GM12878 (cell line): ENCODE measurements around the gene RHOB. TPM values are rescaled to one million over a fixed set of nuclear protein-coding genes. Genes with fewer than 3 reads are reported as not detected.

Source experiments
- ATAC-seq: fragments of 200-7000 bp; cut with Tn5 transposase; 3 replicates; pipeline ENCODE4 v1.9.1; 2020; ENCODE audit warnings: mild to moderate bottlenecking, moderate library complexity
- BruUV-seq: library from RNA; stranded (reverse); fragments of 400-500 nt; replicated peaks from 2 replicates; lab custom pipeline; 2021; lab: Mats Ljungman, UMichigan
- CTCF ChIA-PET: fragments of 300-600 bp; sonication (Branson Sonifier 250); formaldehyde crosslinking; extraction: SDS; loops from one replicate; lab custom pipeline; 2021; ENCODE audit warnings: inconsistent platforms; lab: Yijun Ruan, JAX
- POLR2A ChIA-PET: fragments of 350-600 bp; formaldehyde crosslinking; extraction: SDS; loops from one replicate; lab custom pipeline; 2021; ENCODE audit warnings: inconsistent platforms; lab: Charles Lee
- RAD21 ChIA-PET: fragments of 300-600 bp; sonication (Branson Sonifier 250); formaldehyde crosslinking; loops from one replicate; lab custom pipeline; 2023; ENCODE audit warnings: antibody characterized with exemption; ENCODE audit not compliant: unreplicated experiment; lab: Charles Lee
- SMC1A ChIA-PET: fragments of 300-600 bp; sonication (Branson Sonifier 250); formaldehyde crosslinking; loops from one replicate; lab custom pipeline; 2023; ENCODE audit not compliant: unreplicated experiment, uncharacterized antibody; lab: Charles Lee
- DNase-seq: peaks from one replicate; pipeline ENCODE4 v3.0.0-alpha.2; 2011; ENCODE audit warnings: low read depth, low spot score
- FAIRE-seq: peaks from 3 replicates; lab custom pipeline; 2011; peaks lifted over from hg19 to GRCh38; lab: Jason Lieb, UNC
- H2AFZ ChIP-seq: 2 replicates; pipeline ENCODE4 v1.6.0; 2011; ENCODE audit warnings: low read depth, low read length, control low read depth; ENCODE audit not compliant: control insufficient read depth
- H3K27ac ChIP-seq: 2 replicates; pipeline ENCODE4 v1.5.1; 2011; ENCODE audit warnings: control low read depth; ENCODE audit not compliant: control insufficient read depth, insufficient read depth
- H3K27me3 ChIP-seq, 2 experiments: replicated peaks in 1 of 2; 2 replicates each; pipeline versions ENCODE4 v1.6.0 to v1.6.1; 2011; ENCODE audit warnings: low read length in 1 of 2; ENCODE audit not compliant: control insufficient read depth in 2 of 2, insufficient read depth in 2 of 2
- H3K36me3 ChIP-seq, 2 experiments: 2 replicates each; pipeline ENCODE4 v1.5.1; 2011; ENCODE audit warnings: low read length in 1 of 2; ENCODE audit not compliant: control insufficient read depth in 2 of 2, insufficient read depth in 2 of 2
- H3K4me1 ChIP-seq: 2 replicates; pipeline ENCODE4 v1.6.1; 2011; ENCODE audit warnings: mild to moderate bottlenecking, low read length, moderate library complexity, mixed read lengths; ENCODE audit not compliant: control insufficient read depth, insufficient read depth
- H3K4me2 ChIP-seq: 2 replicates; pipeline ENCODE4 v1.6.0; 2011; ENCODE audit warnings: control low read depth; ENCODE audit not compliant: control insufficient read depth, insufficient read depth
- H3K4me3 ChIP-seq: fragments of 200-600 bp; sonication (generic); 2 replicates; pipeline ENCODE4 v1.5.1; 2016
- H3K79me2 ChIP-seq: 2 replicates; pipeline ENCODE4 v1.6.0; 2011; ENCODE audit warnings: low read length; ENCODE audit not compliant: control insufficient read depth, insufficient read depth
- H3K9ac ChIP-seq: 2 replicates; pipeline ENCODE4 v1.8.0; 2011; ENCODE audit warnings: low read length, control low read depth, mixed read lengths; ENCODE audit not compliant: control insufficient read depth, insufficient read depth
- H3K9me3 ChIP-seq: replicated peaks from 3 replicates; pipeline ENCODE4 v1.5.1; 2011; ENCODE audit warnings: mild to moderate bottlenecking, low read length; ENCODE audit not compliant: control insufficient read depth, insufficient read depth
- H4K20me1 ChIP-seq: 2 replicates; pipeline ENCODE4 v1.6.0; 2011; ENCODE audit not compliant: control insufficient read depth, insufficient read depth
- BCLAF1 ChIP-seq: fragments of 450-650 bp; IDR thresholded peaks from 2 replicates; pipeline ENCODE4 v1.6.1; 2017; ENCODE audit warnings: antibody characterized with exemption, mild to moderate bottlenecking, moderate library complexity
- BHLHE40 ChIP-seq, 2 experiments: fragments of 450-650 bp in 1 of 2; IDR thresholded peaks; 2 replicates each; pipeline ENCODE4 v1.6.1; 2011 to 2017; ENCODE audit warnings: low read depth in 2 of 2, borderline replicate concordance in 1 of 2, improper control_type of control experiment in 1 of 2, low read length in 1 of 2, mild to moderate bottlenecking in 1 of 2
- CREB1 ChIP-seq: IDR thresholded peaks from 2 replicates; pipeline ENCODE4 v1.6.1; 2012; ENCODE audit warnings: low read depth, mild to moderate bottlenecking, inconsistent platforms
- CREM ChIP-seq: IDR thresholded peaks from 2 replicates; pipeline ENCODE4 v1.6.1; 2014; ENCODE audit warnings: antibody characterized with exemption, low read depth
- E2F4 ChIP-seq: IDR thresholded peaks from 2 replicates; pipeline ENCODE4 v1.6.1; 2012; ENCODE audit warnings: low read depth, low read length, improper control_type of control experiment
- JUNB ChIP-seq: IDR thresholded peaks from 2 replicates; pipeline ENCODE4 v1.6.1; 2016; ENCODE audit warnings: antibody characterized with exemption, mild to moderate bottlenecking
- NFYA ChIP-seq: IDR thresholded peaks from 2 replicates; pipeline ENCODE4 v1.6.1; 2011; ENCODE audit warnings: low read depth, mild to moderate bottlenecking, low read length, improper control_type of control experiment, borderline replicate concordance
- PAX5 ChIP-seq: IDR thresholded peaks from 2 replicates; pipeline ENCODE4 v1.6.1; 2011; ENCODE audit warnings: low read depth, low read length, borderline replicate concordance
- SIX5 ChIP-seq: IDR thresholded peaks from 2 replicates; pipeline ENCODE4 v1.6.1; 2011; ENCODE audit warnings: mild to moderate bottlenecking, low read depth, low read length, moderate library complexity; ENCODE audit not compliant: severe bottlenecking
- SREBF1 ChIP-seq: IDR thresholded peaks from 2 replicates; pipeline ENCODE4 v1.6.1; 2012; ENCODE audit warnings: mild to moderate bottlenecking, low read length
- WGBS: methylation state at CpG from one replicate; pipeline ENCODE4 v1.1.6; 2016; ENCODE audit warnings: low lambda C conversion rate; ENCODE audit not compliant: insufficient replicate concordance, insufficient coverage; ENCODE audit errors: missing lambda C conversion rate; 5-methylcytosine and 5-hydroxymethylcytosine counted together
- in situ Hi-C: fragments of 300-500 bp; cut with MboI; formaldehyde crosslinking; loops from 9 replicates; pipeline ENCODE4 v1.14.3; 2018; ENCODE audit warnings: mixed read lengths
- intact Hi-C: fragments of 100-400 bp; cut with micrococcal nuclease; formaldehyde crosslinking; loops from one replicate; pipeline ENCODE4 v1.14.2; 2022; ENCODE audit not compliant: unreplicated experiment
- polyA plus RNA-seq, 11 experiments: library from polyadenylated mRNA; depleted of rRNA in 4 of 11; unstranded in 6 of 11; stranded (reverse) in 5 of 11; fragments of >200 nt; fragmentation: Nextera tagmentation in 4 of 11; fragmentation: Illumina TruSeq in 1 of 11; extraction: Ambion mirVana in 4 of 11; extraction: Trizol in 1 of 11; gene quantifications; 1 replicate in 1 of 11; 2 replicates in 10 of 11; pipeline versions ENCODE4 v1.2.1 to v1.2.3, GENCODE V29; 2011 to 2016; ENCODE audit warnings: inconsistent platforms in 2 of 11, missing spikeins in 2 of 11, low read depth in 1 of 11
- total RNA-seq, 4 experiments: library from RNA; depleted of rRNA in 3 of 4; stranded (reverse); fragments of >200 nt in 3 of 4; fragmentation: Illumina TruSeq in 1 of 4; extraction: Trizol in 1 of 4; gene quantifications; 2 replicates each; pipeline versions ENCODE4 v1.2.1 to v1.2.3, GENCODE V29; 2013 to 2021
- TF ChIP-seq, protein P1 (sequence below): fragments of 150-350 bp; IDR thresholded peaks from 2 replicates; pipeline ENCODE4 v1.6.1; 2016; ENCODE audit warnings: low read depth, low read length
- TF ChIP-seq, protein P2 (sequence below): fragments of 150-350 bp; IDR thresholded peaks from 2 replicates; pipeline ENCODE4 v1.6.1; 2014; ENCODE audit warnings: mild to moderate bottlenecking, low read depth, low read length
- TF ChIP-seq, protein P3 (sequence below): fragments of 450-650 bp; IDR thresholded peaks from 2 replicates; pipeline ENCODE4 v1.6.1; 2016; ENCODE audit warnings: mild to moderate bottlenecking

RHOB gene
- total and polyA plus RNA-seq, 10 of the 15 experiments (the other 5 are each of a cell fraction or from before 2014, with no cell fraction given), result 0.03 to 4.5 (median 1.2) TPM

DNA sequence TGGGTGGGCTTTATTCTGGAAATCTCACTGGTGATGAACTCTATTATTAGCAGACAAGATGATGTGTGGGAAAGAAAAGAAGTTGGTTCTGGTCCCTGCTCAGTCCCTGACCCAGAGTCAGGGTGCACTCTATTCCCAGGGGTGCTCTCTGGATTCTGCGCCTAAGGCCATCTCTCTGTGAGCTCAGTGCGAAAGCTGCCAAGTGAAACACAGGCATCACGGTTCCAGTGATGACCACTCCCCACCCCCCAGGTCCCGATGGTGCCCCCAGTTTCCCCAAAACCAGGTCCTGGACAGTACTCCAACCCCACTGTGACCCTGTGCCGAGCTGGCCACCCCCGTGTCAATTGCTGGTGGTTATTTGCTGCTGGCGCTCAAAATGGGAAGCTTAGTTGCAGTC, 30.1 kb downstream of the RHOB start:
- no peak for FAIRE-seq
- no peak for DNase-seq
- H3K4me2 ChIP-seq, result no peak overlapping the region

More for the DNA sequence above, 30.1 kb downstream of the RHOB start:
- RAD21 ChIA-PET, result interaction anchor here (0.9 kb wide), 1 partner anchor 30 kb away, joined by 3 read pairs; the partner anchor contains the start of gene RHOB
- no peak overlapping the region for H3K9ac ChIP-seq
- no peak for ATAC-seq
- H3K36me3 ChIP-seq, result no peaks in the 10 kb centered on the region
- CTCF ChIA-PET, result interaction anchor here (0.7 to 0.9 kb wide), 3 partner anchors 56 to 185 kb away, joined by 3 read pairs; no protein-coding TSS in a partner anchor
- H3K9me3 ChIP-seq, result no peaks in the 10 kb centered on the region; the same call in 2 of the 3 replicates
- intact Hi-C loops (no loop called here), in situ Hi-C loops (no loop called here)
- H3K79me2 ChIP-seq, result no peaks in the 10 kb centered on the region
- H4K20me1 ChIP-seq, result no peaks in the 10 kb centered on the region
- SMC1A ChIA-PET, result interaction anchor here (1.0 to 1.2 kb wide), 2 partner anchors 30 to 33 kb away, joined by 4 read pairs; partner anchors contain the start of gene RHOB
- WGBS, result 62% methylated on average over 7 of the region's 7 CpGs
- POLR2A ChIA-PET, result no interaction called here
- H3K4me1 ChIP-seq, result no peaks in the 10 kb centered on the region
- H3K4me3 ChIP-seq, result no peak overlapping the region
- H3K27me3 ChIP-seq, result no peaks in the 10 kb centered on the region; a peak in 1 of 4 replicates
- no peak overlapping the region for H2AFZ ChIP-seq
- no peak for TF ChIP-seq BHLHE40 (IDR thresholded peaks at IDR 0.05; ENCODE audit: borderline replicate concordance in 1 of 2, low read depth in 2 of 2, low read length in 1 of 2)
- TF ChIP-seq, protein P1, sequence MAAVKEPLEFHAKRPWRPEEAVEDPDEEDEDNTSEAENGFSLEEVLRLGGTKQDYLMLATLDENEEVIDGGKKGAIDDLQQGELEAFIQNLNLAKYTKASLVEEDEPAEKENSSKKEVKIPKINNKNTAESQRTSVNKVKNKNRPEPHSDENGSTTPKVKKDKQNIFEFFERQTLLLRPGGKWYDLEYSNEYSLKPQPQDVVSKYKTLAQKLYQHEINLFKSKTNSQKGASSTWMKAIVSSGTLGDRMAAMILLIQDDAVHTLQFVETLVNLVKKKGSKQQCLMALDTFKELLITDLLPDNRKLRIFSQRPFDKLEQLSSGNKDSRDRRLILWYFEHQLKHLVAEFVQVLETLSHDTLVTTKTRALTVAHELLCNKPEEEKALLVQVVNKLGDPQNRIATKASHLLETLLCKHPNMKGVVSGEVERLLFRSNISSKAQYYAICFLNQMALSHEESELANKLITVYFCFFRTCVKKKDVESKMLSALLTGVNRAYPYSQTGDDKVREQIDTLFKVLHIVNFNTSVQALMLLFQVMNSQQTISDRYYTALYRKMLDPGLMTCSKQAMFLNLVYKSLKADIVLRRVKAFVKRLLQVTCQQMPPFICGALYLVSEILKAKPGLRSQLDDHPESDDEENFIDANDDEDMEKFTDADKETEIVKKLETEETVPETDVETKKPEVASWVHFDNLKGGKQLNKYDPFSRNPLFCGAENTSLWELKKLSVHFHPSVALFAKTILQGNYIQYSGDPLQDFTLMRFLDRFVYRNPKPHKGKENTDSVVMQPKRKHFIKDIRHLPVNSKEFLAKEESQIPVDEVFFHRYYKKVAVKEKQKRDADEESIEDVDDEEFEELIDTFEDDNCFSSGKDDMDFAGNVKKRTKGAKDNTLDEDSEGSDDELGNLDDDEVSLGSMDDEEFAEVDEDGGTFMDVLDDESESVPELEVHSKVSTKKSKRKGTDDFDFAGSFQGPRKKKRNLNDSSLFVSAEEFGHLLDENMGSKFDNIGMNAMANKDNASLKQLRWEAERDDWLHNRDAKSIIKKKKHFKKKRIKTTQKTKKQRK, result no peak
- TF ChIP-seq, protein P2, sequence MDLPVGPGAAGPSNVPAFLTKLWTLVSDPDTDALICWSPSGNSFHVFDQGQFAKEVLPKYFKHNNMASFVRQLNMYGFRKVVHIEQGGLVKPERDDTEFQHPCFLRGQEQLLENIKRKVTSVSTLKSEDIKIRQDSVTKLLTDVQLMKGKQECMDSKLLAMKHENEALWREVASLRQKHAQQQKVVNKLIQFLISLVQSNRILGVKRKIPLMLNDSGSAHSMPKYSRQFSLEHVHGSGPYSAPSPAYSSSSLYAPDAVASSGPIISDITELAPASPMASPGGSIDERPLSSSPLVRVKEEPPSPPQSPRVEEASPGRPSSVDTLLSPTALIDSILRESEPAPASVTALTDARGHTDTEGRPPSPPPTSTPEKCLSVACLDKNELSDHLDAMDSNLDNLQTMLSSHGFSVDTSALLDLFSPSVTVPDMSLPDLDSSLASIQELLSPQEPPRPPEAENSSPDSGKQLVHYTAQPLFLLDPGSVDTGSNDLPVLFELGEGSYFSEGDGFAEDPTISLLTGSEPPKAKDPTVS, result no peak
- no peak for TF ChIP-seq NFYA
- no peak for TF ChIP-seq CREB1
- no peak for TF ChIP-seq PAX5
- no peak for TF ChIP-seq CREM
- TF ChIP-seq JUNB, result no peak
- TF ChIP-seq, protein P3, sequence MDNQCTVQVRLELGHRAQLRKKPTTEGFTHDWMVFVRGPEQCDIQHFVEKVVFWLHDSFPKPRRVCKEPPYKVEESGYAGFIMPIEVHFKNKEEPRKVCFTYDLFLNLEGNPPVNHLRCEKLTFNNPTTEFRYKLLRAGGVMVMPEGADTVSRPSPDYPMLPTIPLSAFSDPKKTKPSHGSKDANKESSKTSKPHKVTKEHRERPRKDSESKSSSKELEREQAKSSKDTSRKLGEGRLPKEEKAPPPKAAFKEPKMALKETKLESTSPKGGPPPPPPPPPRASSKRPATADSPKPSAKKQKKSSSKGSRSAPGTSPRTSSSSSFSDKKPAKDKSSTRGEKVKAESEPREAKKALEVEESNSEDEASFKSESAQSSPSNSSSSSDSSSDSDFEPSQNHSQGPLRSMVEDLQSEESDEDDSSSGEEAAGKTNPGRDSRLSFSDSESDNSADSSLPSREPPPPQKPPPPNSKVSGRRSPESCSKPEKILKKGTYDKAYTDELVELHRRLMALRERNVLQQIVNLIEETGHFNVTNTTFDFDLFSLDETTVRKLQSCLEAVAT, result no peak
- no peak for TF ChIP-seq BCLAF1
- TF ChIP-seq SIX5, result no peak
- TF ChIP-seq SREBF1, result no peak
- TF ChIP-seq E2F4, result no peak
- no peak overlapping the region for H3K27ac ChIP-seq
- BruUV-seq, result no TSS peak
